SU-DHL-6 (cell line): ENCODE data around the gene ARPC1A.

Experiments used
- CTCF ChIP-seq: fragments of 200-600 bp; sonication (generic); IDR thresholded peaks from one replicate; pipeline ENCODE4 v1.5.1; 2017; ENCODE audit warnings: antibody characterized with exemption, mild to moderate bottlenecking, low read length, moderate library complexity; ENCODE audit not compliant: insufficient read depth, poor library complexity, severe bottlenecking
- EZH2phosphoT487 ChIP-seq: fragments of 200-600 bp; sonication (generic), shearing (Covaris generic); conservative IDR thresholded peaks from 2 replicates; pipeline ENCODE4 v1.6.1; 2018; ENCODE audit warnings: mild to moderate bottlenecking, antibody characterized with exemption, low read length, moderate library complexity, mixed read lengths

GRCh38 chr7:99389772-99390171, 64.1 kb downstream of the ARPC1A start:
- no peak for TF ChIP-seq CTCF
- TF ChIP-seq EZH2phosphoT487 = no peak
